NCI-H82 (cell line): ENCODE data around the gene ISCU.

Experiments
- DNase-seq: peaks from one replicate; lab custom pipeline; 2025; lab: John Stamatoyannopoulos, UW

ISCU gene

GRCh38 chr12:108603743-108604142, 41.3 kb downstream of the ISCU start:
- DNase-seq: no peak

- no peak for DNase-seq
Measured at GRCh38 chr12:108604208-108604941, 42.0 kb downstream of the ISCU start.

- DNase-seq: no peak
Measured at GRCh38 chr12:108605000-108605689, 42.7 kb downstream of the ISCU start.

GRCh38 chr12:108605690-108606406, 43.5 kb downstream of the ISCU start:
- no peak for DNase-seq

- DNase-seq: no peak
Measured at GRCh38 chr12:108606492-108606891, 44.1 kb downstream of the ISCU start.

GRCh38 chr12:108607981-108608600, 45.7 kb downstream of the ISCU start:
- no peak for DNase-seq

- no peak for DNase-seq
Measured at GRCh38 chr12:108608616-108609015, 46.2 kb downstream of the ISCU start.

GRCh38 chr12:108609537-108610335, 47.3 kb downstream of the ISCU start:
- DNase-seq: no peak

- no peak for DNase-seq
Measured at GRCh38 chr12:108610336-108610815, 48.0 kb downstream of the ISCU start.

GRCh38 chr12:108610856-108611605, 48.6 kb downstream of the ISCU start:
- DNase-seq: no peak

- peak; percentile 63 for DNase-seq
Measured at GRCh38 chr12:108611884-108612415, 49.6 kb downstream of the ISCU start.

GRCh38 chr12:108612788-108613282, 50.4 kb downstream of the ISCU start:
- peak; percentile 26 for DNase-seq

- no peak for DNase-seq
Measured at GRCh38 chr12:108613548-108613947, 51.2 kb downstream of the ISCU start.

GRCh38 chr12:108614041-108614440, 51.6 kb downstream of the ISCU start:
- no peak for DNase-seq

- DNase-seq: no peak
Measured at GRCh38 chr12:108614639-108615038, 52.2 kb downstream of the ISCU start.

- no peak for DNase-seq
Measured at GRCh38 chr12:108615918-108616317, 53.5 kb downstream of the ISCU start.

- DNase-seq: no peak
Measured at GRCh38 chr12:108616359-108616758, 54.0 kb downstream of the ISCU start.

- no peak for DNase-seq
Measured at GRCh38 chr12:108616941-108617858, 54.8 kb downstream of the ISCU start.
